Left lobe of liver (tissue), 2 donors: Measurements from ENCODE around the gene POC1A. TPM values are rescaled to one million over a fixed set of nuclear protein-coding genes. Genes with fewer than 3 reads are reported as not detected.

ENCODE experiments used
- ATAC-seq: fragments of 200-7000 bp; cut with Tn5 transposase; one replicate; pipeline ENCODE4 v1.9.1; 2020; ENCODE audit warnings: mild to moderate bottlenecking, moderate library complexity
- DNase-seq: peaks from one replicate; pipeline ENCODE4 v3.0.0-alpha.2; 2020; ENCODE audit warnings: low spot score
- total RNA-seq: library from RNA; stranded (reverse); gene quantifications from one replicate; pipeline ENCODE4 v1.2.1, GENCODE V29; 2021
- donor health status: DM: no; HTN: no; CAD: no; lungs with moderate emphysema.
- donor health status: DM: no; HTN: yes; CAD: no.

POC1A gene
- total RNA-seq, 1 donor from 2014 or later, result 2.1 TPM

DNA sequence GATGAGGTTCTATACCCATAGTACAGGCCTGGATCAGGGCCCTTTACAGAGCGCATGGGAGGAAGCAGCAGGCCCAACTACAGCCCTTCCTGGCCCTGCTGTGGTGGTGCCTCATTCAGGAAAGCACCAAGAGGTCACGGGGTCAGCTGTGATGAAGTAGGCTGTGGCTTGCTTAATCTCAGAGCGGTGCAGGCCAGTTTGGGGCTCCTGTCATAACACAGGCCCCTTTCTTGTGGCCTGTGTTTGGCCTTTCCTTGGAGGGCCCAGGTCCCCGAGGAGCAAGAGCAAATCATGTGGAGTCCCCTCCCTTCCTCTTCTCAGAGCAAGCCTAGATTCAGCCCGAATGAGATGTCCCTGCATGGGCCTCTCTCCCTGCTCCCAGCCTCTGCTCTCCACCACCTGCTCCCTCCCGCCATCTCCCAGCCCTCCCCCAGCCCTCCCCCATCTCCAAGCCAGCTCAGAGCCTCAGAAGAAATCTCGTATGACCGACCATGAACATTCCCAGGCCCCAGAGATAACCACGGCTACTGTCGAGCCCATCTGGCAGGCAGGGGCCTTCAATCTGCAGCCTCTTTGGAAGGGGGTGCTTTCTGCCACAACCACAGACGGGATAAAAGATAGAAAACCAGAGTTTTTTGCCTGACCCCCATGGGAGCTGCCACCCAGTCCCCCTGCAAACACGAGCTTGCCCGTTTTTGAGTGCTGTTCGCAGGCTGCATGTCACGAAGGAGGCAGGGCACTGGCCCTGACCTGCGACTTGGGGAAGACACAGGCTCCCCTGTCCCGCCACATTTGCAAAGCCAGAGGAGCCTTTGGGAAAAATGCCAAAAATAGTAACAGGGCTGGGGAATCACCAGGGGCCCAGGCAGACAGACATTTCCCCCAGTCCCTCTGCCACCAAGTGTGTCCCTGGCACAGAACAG lies 65.5 kb downstream of the POC1A start:
- ATAC-seq (peak; percentile 55), DNase-seq (no peak)

DNA sequence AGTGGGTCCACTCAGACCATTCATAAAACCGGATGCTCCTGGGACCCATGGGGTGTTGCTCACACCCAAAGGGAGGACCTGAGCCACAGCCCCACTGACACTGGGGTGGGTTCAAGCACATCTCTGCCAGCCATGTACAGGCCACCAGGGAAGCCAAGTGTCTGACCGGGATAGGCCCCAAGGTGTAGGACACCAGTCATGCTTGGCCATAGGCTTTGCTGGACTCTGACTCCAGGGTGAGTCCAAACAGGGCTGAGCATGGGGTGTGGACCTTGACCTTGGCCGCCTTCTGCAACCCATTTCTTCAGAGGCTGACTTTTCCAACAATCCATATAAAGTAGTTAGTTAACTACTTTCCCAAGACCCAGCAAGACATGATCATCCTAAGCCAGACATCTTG lies 66.5 kb downstream of the POC1A start:
- ATAC-seq (peak; percentile 73), DNase-seq (no peak)

DNA sequence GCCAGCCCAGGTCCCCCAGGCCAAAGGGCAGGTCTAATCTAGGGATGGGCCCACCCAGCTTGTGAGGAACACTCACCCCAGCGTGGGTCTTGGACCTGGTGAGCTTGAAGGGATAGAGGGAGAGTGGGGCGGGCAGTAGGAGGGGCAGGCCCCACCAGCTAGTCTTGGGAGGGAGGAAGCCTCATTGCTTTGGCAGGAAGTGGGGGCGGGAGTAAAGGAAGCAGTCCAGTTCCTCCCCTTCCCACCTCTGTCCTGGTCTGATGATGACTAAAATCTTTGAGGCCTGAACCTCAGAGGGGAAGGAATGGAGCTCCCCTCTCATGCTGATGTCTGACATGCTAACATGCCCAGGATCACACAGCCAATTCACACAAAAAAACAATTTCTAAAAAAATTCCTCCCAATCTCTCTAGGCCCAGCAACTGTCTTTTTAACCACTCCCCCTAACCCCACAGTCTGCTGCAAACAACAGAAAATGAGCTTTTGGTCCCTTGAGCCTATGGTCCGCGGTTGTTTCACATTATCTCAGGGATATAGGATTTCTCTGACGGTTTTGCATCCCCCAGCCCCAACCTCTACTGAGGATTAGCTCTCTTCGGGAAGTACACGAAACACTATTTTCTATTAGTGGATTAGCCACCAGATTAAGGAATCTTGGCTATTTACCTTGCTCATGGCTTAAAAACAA lies 67.1 kb downstream of the POC1A start:
- DNase-seq (no peak), ATAC-seq (no peak)

DNA sequence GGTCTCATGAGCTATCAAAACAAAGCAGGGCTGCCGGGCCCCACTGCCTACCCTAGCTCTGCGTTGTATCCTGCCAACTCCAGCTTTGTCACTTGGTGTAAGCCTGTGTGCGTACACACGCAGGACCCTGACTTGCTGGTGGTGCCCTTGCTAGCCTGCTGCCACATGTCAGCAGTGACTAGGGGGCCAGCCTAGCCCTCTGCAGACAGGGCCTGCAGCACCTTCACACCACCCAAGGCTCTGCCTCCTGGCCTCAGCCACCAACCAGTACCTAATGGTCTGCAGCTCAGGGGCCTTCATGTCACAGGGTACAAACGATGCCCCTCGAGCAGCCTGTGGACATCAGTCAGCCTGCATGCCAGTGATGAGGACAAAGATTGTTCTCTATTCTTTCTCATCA lies 67.8 kb downstream of the POC1A start:
- no peak for DNase-seq
- ATAC-seq, result no peak

DNA sequence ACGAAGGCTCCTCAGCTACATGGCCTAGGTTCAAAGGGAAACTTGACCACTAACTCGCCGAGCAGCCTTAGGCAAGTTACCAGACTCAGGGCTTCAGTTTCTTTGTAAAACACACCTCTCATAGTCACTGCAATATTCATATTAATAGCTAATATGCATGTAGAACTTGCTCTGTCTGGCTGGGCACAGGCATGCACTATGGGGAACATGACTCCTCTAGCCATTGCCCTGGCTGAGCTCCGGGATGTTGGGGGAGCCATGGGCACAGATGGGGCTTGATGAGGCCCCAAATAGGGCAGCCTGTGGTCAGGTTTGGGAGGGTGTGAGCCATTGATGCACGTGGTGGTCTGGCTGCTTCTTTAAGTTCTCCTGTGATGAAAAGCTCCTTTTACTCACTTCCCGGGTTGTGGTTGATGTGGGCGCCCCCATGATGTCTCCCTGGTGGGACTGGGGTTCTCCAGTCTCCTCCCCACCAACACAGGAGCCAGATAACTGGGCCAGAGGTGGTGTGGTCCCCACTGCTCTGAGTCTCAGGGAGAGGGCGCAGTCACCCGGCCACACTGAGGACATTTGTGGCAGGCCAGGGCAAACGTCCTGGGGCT lies 68.4 kb downstream of the POC1A start:
- no peak for ATAC-seq
- no peak for DNase-seq

GRCh38 chr3:52084954-52085680 lies 69.1 kb downstream of the POC1A start:
- no peak for DNase-seq
- no peak for ATAC-seq

DNA sequence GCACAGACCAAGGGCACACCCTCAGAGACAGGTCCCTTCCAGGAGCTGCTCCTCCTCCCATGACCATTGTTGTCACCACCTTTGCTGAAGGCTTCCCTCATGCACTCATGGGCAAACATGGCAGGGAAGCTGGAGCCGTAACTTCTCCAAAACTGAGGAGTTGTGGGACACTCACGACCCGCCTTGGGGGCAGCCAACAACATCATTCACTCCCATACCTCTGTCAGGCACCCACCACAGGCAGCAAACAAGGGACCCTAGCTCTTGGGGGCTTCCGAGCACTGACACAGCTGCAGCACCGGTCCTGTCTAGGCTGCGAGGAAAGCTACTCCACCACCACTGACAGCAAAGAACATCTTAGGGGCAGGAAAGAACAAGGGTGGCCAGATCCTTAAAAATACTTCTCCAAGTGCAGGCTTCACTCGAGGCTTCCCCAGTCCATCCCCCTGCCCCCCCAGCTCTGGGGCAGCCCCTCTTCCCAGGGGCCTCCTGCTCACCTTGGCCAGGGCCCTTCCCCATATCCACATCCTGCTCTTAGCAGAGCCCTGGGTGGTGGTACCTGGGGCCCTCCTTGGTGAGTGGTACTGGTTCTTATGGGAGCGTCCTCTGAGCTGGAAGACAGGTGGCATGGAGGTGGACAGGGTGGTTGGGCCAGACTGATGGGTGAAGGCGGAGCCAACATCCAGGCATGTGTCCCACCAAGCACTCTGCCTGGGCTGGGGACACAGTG lies 69.8 kb downstream of the POC1A start:
- DNase-seq, result no peak
- ATAC-seq, result no peak

DNA sequence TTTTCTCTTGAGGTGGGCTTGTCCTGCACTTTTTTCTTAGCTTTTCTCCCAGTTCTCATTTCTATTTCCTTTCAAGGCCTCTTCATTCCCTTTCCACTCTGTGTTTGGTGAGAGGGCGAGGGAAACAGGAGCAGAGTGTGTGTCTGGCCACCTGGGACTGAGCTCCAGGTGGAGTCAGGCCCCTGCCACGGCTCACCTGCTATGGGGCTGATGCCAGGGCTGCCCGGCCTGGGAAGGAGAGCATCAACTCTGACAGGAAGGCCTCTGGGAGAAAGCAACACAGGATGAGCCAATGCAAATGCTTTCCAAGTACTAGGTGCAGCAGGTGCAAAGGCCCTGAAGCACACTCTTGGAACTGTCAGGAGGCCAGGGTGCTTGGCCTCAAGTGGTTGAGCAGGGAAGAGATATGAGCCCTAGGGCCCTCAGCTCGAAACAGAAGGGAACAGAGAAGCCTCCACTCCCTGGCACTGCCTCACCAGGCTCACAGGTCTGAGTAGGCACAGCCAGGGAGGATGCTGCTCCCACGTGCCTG lies 70.6 kb downstream of the POC1A start:
- ATAC-seq, result no peak
- DNase-seq, result no peak

GRCh38 chr3:52082951-52083350 lies 71.3 kb downstream of the POC1A start:
- ATAC-seq (no peak), DNase-seq (no peak)

- no peak for ATAC-seq
- DNase-seq, result no peak
Measured at GRCh38 chr3:52080830-52081719, 73.1 kb downstream of the POC1A start.

DNA sequence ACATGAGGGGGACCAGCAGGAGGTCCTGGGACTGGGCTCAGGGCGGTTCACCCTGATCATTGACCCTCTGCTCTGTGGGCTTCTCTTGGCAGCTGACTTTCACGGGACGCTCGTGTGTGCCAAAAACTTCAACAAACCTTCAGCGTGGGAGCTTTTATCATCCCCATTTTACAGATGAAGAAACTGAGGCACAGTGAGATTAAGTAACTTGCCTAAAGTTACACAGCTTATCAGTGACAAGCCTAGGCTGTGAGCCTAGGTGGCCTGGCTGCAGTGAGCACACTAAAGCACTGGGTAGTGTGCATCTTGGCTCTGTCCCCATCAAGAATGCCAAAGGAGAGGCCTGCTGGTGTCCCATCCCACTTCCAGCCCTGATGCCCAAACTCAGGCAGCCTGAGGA lies 74.3 kb downstream of the POC1A start:
- ATAC-seq (no peak), DNase-seq (no peak)

DNA sequence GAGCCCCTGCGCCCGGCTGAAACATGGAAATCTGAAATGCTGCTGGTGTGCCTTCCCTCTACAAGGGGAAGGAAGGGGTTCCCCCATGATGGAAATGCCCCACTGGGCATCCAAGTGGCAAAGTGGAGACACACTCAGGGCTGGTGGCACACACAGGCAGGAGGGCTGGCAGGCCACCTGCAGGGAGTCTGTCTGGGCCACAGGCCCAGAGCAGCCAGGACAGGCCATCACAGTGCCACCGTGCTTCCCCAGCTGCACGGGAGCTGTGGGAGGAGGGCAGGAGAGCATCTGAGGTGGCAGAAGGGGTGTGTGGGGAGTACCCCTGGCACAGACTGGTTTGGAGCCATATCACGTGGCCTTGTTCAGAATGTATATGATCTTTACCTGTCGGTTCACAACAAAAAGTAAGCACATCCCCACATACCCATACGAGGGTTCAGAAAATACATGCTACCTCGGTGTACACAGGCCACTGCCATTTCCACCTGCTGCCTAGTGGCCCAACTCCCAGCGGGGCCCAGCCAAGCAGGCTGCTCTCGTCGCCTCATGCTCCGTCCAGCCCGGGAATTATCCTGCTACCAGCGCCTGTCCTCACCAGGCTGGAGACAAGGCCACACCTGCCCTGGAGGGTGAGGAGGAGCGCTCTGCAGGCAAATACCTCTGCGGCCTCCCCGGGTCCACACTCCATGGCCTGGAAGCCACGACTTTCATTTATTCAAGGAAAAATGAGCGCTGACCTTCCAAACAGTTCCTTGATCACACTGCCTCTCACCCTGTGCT lies 75.3 kb downstream of the POC1A start:
- DNase-seq (no peak), ATAC-seq (no peak)

DNA sequence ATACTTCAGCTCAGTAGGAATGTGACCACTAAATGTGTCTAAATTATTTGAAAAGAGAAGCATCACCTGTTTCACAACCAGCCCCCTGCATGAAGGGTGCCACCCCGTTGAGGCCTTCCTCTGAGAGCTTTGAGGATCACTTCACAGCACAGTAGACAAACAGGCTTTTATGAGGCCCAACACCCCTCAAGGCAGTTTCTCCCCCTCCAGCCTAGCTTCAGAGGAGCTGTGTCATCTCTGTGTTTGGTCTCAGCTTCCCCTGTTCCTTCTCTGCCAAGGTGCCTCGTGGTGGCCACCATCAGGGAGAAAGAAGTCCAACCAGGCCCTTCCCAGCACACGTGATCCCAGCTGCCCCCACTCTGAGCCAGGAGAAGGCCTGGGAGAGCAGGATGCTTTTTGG lies 76.3 kb downstream of the POC1A start:
- DNase-seq (no peak), ATAC-seq (no peak)

DNA sequence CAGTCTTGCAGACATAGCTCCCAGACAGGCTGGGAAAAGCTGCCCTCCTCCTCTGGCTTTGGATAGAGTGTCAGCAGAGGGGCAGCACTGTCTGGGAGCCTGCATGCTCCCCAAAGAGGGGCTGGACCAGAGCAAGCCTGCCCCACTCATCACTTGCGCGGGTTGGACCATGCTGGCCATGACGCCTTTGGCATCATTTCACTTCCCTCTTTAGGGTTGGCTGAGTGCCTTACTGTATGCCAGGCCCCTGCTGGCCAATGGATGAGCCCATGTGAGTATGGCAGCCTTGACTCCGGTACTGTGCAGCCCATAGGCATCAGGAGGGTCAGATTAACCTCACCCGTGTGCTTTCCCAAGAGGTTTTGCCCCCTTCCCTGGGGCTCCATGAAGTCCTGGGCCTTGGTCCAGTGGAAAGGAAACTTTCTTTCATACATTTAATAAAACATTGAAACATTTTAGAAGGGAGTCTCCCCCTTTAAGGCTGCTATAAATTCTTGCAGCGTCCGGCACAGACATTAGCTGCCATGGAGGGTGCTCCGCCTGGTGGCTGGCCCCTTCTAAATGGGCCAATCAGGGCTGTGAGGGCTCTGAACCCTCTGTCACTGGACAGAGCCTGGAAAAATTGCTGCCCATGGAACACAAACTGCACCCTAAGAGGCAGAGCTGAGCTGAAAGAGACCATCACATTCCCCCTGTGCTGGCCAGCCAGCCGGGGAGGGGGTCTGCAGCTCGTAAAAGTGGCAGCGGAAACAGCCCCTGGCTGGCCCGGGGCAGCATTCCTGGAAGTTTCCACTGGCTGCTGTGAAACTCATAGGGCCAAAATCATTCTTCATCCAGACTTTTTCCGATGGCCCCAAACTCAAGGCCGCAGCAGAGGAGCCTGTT lies 77.1 kb downstream of the POC1A start:
- DNase-seq (no peak), ATAC-seq (no peak)

- no peak for ATAC-seq
Measured at GRCh38 chr3:52073490-52073889, 80.7 kb downstream of the POC1A start.

GRCh38 chr3:52072471-52072870 lies 81.8 kb downstream of the POC1A start:
- DNase-seq, result no peak
- ATAC-seq, result no peak

More at GRCh38 chr3:52073490-52073889, 80.7 kb downstream of the POC1A start:
- no peak for DNase-seq

DNA sequence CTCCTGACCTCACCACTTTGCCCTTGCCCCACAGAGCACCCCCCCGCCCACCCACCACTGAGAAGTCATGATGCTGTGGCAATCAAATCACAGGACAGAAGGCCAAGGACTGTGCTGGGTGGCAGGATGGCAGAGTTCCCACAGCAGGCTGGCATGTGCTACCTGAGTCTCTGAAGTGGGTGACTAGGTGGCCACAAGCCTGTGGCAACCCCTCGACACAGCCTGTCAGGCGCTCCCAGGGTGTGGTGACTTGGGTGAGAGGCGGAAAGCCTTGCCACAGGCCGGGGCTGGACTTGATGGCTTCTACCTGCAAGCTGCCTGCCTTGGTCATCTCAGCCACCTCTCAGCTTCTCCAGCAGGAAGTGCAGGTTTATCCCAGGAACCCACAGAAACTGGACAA lies 82.2 kb downstream of the POC1A start:
- DNase-seq (no peak), ATAC-seq (no peak)
